HAP-1 (cell line): ENCODE measurements around the gene HOXC5.
A peak's percentile ranks its signal among the peaks of the same experiment; 100 is the strongest.

Experiments used
- DNase-seq, 2 experiments: peaks; one replicate each; pipeline ENCODE4 v3.0.0-alpha.2; 2016 to 2020; ENCODE audit warnings: low spot score in 2 of 2
- H3K27me3 ChIP-seq: fragments of 250-450 bp; sonication (Bioruptor Pico); 2 replicates; pipeline ENCODE4 v1.5.1; 2020; ENCODE audit warnings: low read depth, mild to moderate bottlenecking, moderate library complexity
- H3K36me3 ChIP-seq: fragments of 250-450 bp; sonication (Bioruptor Pico); replicated peaks from 2 replicates; pipeline ENCODE4 v1.5.1; 2020; ENCODE audit warnings: mild to moderate bottlenecking
- H3K4me1 ChIP-seq: fragments of 250-450 bp; sonication (Bioruptor Pico); 2 replicates; pipeline ENCODE4 v1.5.1; 2020; ENCODE audit warnings: mild to moderate bottlenecking
- H3K4me3 ChIP-seq: fragments of 250-450 bp; sonication (Bioruptor Pico); 2 replicates; pipeline ENCODE4 v1.5.1; 2020; ENCODE audit warnings: mild to moderate bottlenecking, moderate library complexity
- H3K9me3 ChIP-seq: fragments of 250-450 bp; sonication (Bioruptor Pico); 2 replicates; pipeline ENCODE4 v1.5.1; 2020; ENCODE audit warnings: mild to moderate bottlenecking, moderate library complexity
- in situ Hi-C: fragments of 300-500 bp; cut with MboI; formaldehyde crosslinking; loops from 3 replicates; pipeline ENCODE4 v1.14.3; 2020; ENCODE audit warnings: low sequenced_read_pairs, inconsistent platforms, mixed read lengths

The HOXC5 gene

DNA sequence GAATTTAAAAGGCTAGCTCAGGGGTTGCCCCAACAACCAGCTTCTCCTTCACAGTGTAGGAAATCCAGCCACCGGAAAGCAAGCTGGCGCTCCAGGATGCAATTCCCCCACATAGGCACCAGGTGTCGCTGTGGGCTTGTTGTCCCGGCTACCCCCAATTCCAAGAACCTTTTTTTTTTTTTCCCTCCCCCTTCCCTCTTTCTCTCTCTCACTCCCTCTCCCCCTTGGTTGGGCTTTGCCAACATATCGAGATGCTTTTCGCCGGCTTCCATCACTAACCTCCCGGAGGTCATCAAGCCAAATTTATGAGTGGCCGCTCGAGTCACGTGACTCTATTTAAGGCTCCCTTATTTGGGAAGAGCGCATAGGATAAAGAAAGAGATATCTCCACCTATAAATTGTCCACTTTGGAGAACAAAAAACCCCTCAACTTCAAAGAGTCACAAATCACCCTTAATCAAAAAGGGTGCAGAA lies at the start of gene HOXC5:
Gene HOXC5, plus strand, starts transcription at position 424 of the 474 bp plus-strand sequence. CDS start 73 bp downstream, outside the sequence.
- in situ Hi-C loops: loop anchor here (5.0 kb wide), 1 partner anchor 160 kb away; no protein-coding TSS in a partner anchor
- Histone ChIP-seq H3K9me3 (no peaks in the 10 kb centered on the region), H3K4me1 (peaks cover 22% of the 10 kb centered on the region), H3K36me3 (no peaks in the 10 kb centered on the region), H3K27me3 (peaks cover 32% of the 10 kb centered on the region), H3K4me3 (peak within 1 kb of the TSS; percentile 22)
- peak; percentile 74 to 86 for DNase-seq

DNA sequence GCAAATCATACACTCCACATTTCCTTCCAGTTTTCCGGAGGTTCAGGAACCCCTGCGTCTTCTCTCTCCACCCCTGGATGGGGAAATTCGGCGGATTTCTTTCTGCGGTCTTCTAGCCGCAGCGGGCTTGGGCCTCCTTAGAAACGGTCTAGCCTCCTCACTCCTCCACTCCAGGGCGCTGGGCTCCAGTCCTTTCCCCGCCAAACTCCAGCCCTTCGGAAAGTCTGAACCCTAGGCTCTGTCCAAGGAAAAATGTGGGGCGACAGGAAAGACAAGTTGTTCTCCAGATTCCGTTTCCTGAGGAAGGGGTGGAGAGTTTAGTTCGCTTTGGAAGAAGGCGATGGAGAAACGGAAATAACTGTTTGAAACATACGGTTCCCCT lies 49.3 kb upstream of the HOXC5 start:
- no peak overlapping the region for H3K4me3 ChIP-seq
- H3K27me3 ChIP-seq: no peaks in the 10 kb centered on the region

DNA sequence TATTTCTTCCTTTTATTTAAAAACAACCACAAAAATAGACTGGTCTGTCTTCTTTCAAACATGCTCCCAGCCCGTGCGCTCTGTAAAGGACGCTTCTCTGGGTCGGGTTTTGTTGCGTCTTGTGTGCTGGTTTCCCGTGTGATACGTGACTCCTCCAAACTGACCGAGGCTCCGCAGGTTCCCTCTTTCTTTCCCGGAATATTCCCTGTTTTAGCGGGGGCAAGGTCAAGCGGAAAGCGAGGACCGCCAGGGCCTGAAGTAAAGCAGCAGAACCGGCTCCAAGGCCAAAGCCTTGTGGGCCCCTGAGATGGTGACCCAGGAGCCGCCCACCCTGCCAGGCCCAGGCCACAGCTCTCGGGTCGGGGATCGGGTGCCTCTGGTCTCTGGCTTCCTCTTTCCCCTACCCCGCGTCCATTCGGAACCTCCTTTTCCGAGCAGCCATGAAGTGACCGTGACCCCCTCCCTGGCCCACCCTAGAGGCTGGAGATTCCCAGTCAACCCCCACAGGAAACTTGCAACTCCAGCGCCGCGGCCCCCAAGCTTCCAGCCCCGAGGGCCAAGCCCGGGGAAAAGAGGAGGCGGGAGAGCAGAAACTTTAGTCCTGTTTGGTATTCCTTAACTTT lies 48.8 kb upstream of the HOXC5 start:
- H3K4me1 ChIP-seq: peaks cover 22% of the 10 kb centered on the region
- in situ Hi-C loops: loop anchor here (25.0 kb wide), 1 partner anchor 378 kb away; the partner anchor contains the start of gene GPR84
- H3K27me3 ChIP-seq: no peaks in the 10 kb centered on the region
- no peak for DNase-seq
- no peaks in the 10 kb centered on the region for H3K9me3 ChIP-seq
- no peaks in the 10 kb centered on the region for H3K36me3 ChIP-seq
- no peak overlapping the region for H3K4me3 ChIP-seq

More for the DNA sequence above, 49.3 kb upstream of the HOXC5 start:
- no peaks in the 10 kb centered on the region for H3K9me3 ChIP-seq
- H3K4me1 ChIP-seq: peaks cover 22% of the 10 kb centered on the region
- in situ Hi-C loops: loop anchor here (25.0 kb wide), 1 partner anchor 379 kb away; the partner anchor contains the start of gene GPR84
- H3K36me3 ChIP-seq: no peaks in the 10 kb centered on the region
- no peak for DNase-seq

DNA sequence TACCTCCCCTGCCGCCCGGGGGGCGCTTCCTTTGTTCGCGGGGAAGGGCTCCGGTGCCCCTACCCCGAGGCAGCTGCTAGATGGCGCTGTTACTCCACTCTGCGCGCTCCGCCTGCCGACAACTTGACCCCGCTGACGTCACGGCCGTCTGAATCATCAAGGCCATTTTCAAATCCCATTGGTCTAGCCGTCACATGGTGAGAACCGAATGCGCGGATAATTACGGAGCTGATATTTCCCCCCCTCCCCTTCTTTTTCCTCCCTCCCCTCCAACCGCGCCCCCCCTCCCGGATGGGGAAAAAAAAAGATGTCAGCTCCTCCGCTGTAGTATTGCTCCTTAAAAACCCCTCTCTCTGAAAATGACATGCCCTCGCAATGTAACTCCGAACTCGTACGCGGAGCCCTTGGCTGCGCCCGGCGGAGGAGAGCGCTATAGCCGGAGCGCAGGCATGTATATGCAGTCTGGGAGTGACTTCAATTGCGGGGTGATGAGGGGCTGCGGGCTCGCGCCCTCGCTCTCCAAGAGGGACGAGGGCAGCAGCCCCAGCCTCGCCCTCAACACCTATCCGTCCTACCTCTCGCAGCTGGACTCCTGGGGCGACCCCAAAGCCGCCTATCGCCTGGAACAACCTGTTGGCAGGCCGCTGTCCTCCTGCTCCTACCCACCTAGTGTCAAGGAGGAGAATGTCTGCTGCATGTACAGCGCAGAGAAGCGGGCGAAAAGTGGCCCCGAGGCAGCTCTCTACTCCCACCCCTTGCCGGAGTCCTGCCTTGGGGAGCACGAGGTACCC lies 47.8 kb upstream of the HOXC5 start, which contains the start of gene HOXC10:
Gene HOXC10, plus strand, starts transcription at position 246 of the 791 bp plus-strand sequence. Its CDS starts 114 bp downstream, at position 360.
- DNase-seq: peak; percentile 90 to 96
- H3K36me3 ChIP-seq: no peaks in the 10 kb centered on the region
- H3K4me3 ChIP-seq: peak within 1 kb of the TSS; percentile 18
- in situ Hi-C loops: loop anchor here (25.0 kb wide), 1 partner anchor 377 kb away; the partner anchor contains the start of gene GPR84
- H3K4me1 ChIP-seq: peaks cover 21% of the 10 kb centered on the region
- 0 out of 2 replicates have a peak, but pooled peaks cover 2% of the 10 kb centered on the region for H3K27me3 ChIP-seq
- H3K9me3 ChIP-seq: no peaks in the 10 kb centered on the region

DNA sequence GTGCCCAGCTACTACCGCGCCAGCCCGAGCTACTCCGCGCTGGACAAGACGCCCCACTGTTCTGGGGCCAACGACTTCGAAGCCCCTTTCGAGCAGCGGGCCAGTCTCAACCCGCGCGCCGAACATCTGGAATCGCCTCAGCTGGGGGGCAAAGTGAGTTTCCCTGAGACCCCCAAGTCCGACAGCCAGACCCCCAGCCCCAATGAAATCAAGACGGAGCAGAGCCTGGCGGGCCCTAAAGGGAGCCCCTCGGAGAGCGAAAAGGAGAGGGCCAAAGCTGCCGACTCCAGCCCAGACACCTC lies 47.2 kb upstream of the HOXC5 start:
- peaks cover 21% of the 10 kb centered on the region for H3K4me1 ChIP-seq

DNA sequence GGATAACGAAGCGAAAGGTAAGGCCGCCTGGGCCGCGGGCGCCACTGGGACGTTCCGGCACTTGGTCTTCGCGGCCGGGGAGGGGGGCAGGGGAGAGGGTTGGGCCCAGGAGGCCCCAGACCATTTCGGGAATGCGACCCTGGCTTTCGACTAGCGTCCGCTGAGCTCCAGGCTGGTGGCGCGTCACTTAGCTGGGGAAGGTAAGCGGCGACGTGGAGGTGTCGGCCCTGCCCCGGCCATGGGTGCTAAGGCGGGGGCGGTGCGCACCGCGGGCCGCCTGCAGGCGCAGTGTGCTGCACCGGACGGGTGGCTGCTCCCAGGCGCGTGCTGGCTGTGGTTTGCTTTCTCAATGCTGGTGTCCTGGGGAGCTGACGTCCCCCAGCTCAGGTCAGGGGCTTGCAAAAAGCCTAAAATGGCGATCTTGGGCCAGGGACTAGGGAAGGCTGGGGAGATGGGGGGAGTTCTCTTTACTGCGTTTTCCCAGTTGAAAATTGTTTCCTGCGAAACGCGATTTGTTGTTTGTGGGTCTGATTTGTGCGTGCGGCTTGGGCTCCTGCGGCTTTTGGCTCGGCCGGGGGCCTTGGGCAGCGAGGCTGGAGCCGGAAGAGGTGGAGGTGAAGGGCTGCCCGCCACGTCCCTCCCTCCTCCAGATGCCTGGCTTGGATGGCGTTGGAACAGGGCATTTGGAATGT lies 46.7 kb upstream of the HOXC5 start:
- Histone ChIP-seq H3K27me3 (0 out of 2 replicates have a peak, but pooled peaks cover 2% of the 10 kb centered on the region), H3K4me3 (peak overlapping the region; percentile 14), H3K9me3 (no peaks in the 10 kb centered on the region), H3K4me1 (peaks cover 21% of the 10 kb centered on the region), H3K36me3 (no peaks in the 10 kb centered on the region)
- in situ Hi-C loops: loop anchor here (25.0 kb wide), 1 partner anchor 376 kb away; the partner anchor contains the start of gene GPR84
- DNase-seq: no peak

More for the DNA sequence above, 47.2 kb upstream of the HOXC5 start:
- Histone ChIP-seq H3K27me3 (0 out of 2 replicates have a peak, but pooled peaks cover 2% of the 10 kb centered on the region), H3K9me3 (no peaks in the 10 kb centered on the region), H3K36me3 (no peaks in the 10 kb centered on the region), H3K4me3 (peak overlapping the region; percentile 14)
- no peak for DNase-seq
- in situ Hi-C loops: loop anchor here (25.0 kb wide), 1 partner anchor 377 kb away; the partner anchor contains the start of gene GPR84

DNA sequence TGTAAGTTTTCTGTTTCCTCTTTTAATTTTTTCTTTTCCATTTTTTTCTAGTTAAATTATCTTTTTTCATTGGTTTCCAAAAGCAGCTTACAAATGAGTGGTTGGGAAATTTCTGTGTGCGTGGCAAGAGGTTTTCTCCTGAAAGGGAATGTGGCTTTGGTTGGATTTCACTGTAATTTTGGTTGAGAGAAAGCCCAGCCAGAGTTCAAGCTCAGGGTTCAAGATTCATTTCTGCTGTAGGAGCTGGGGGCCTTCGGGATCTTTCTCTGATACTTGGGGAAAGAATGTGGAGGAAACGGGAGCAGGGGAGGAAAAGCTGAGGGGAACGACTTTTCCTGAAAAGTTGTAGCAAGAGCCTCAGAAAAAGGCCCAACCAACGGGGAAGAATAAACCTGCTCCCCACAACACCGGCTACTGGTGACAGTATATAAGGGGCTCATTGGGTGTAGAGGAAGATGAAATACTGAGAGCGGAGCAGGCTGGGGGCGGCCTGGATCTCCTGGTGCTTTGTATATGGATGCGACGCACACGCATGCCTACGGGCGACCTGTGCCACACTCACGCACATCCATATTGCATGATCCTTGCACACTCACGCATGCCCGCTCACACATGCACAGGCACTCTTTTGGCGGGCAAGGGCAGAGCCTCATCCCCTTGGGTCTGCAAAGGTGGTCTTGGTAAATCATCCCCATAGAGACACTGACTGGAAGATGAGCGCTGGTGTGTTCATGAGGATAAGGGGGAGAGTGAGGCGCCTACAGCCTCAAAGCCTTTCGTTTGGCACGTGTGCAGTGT lies 46.0 kb upstream of the HOXC5 start:
- peaks cover 21% of the 10 kb centered on the region for H3K4me1 ChIP-seq
- no peak for DNase-seq
- H3K9me3 ChIP-seq: no peaks in the 10 kb centered on the region
- H3K36me3 ChIP-seq: no peaks in the 10 kb centered on the region
- 0 out of 2 replicates have a peak, but pooled peaks cover 2% of the 10 kb centered on the region for H3K27me3 ChIP-seq
- H3K4me3 ChIP-seq: peak overlapping the region; percentile 14
- in situ Hi-C loops: loop anchor here (25.0 kb wide), 1 partner anchor 375 kb away; the partner anchor contains the start of gene GPR84

DNA sequence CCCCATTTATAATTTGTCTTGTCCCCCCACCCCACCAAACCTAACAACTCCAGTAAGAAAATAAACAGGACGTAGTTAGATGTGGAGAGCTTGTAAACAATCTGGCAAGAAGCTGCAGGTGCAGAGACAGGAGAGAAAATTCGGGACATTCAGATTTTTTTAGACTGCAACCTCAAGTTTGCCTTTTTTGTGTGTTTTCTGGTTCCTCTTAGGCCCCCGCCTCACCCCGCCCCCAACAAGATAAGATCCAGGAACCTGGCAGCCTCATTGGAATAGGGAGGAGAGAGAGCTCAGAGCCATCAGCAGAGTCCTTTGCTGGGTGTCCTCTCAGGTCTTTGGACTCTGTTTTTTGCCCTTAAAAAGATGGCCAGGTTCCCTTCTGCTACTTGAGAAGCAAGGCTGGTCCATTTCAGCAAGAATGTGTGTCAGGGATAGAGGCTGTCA lies 45.0 kb upstream of the HOXC5 start:
- peaks cover 21% of the 10 kb centered on the region for H3K4me1 ChIP-seq
- no peaks in the 10 kb centered on the region for H3K36me3 ChIP-seq
- DNase-seq: no peak
- H3K9me3 ChIP-seq: no peaks in the 10 kb centered on the region
- 0 out of 2 replicates have a peak, but pooled peaks cover 2% of the 10 kb centered on the region for H3K27me3 ChIP-seq
- in situ Hi-C loops: loop anchor here (25.0 kb wide), 1 partner anchor 374 kb away; the partner anchor contains the start of gene GPR84
- no peak overlapping the region for H3K4me3 ChIP-seq

DNA sequence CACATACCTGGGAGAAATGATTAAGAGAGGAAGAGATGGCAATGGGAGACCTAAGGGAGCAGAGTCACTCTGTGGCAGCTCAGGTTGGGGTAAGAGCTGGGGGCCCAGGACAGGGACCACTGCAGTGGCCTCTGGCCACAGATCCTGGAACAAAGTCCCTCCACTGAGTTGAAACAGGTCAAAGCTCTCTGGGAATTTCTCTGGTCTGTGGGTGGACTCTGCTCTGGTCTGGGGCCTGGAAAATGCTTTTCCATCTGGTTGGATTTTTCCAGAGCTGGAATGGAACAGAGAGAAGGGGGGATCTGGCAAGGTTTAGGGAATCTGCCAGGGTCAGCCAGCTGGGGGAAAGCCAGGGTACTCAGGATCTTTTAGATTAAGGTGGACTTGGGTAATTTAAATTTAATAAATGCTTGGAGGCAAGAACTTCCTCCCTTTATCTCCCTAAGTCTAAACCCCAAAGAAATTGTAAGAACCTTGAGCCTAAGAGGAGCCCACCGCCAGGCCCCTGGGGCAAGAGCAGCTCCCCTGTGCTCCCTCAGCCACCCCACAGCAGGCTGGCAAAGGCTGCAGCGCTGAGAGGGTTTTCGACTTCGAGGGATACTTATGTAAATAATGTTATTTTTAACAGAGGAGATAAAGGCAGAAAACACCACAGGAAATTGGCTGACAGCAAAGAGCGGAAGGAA lies 44.2 kb upstream of the HOXC5 start:
- H3K9me3 ChIP-seq: no peaks in the 10 kb centered on the region
- H3K27me3 ChIP-seq: 0 out of 2 replicates have a peak, but pooled peaks cover 2% of the 10 kb centered on the region
- in situ Hi-C loops: loop anchor here (25.0 kb wide), 1 partner anchor 374 kb away; the partner anchor contains the start of gene GPR84
- no peak for DNase-seq
- no peaks in the 10 kb centered on the region for H3K36me3 ChIP-seq
- peaks cover 21% of the 10 kb centered on the region for H3K4me1 ChIP-seq
- no peak overlapping the region; the same call in 1 of the 2 replicates for H3K4me3 ChIP-seq

DNA sequence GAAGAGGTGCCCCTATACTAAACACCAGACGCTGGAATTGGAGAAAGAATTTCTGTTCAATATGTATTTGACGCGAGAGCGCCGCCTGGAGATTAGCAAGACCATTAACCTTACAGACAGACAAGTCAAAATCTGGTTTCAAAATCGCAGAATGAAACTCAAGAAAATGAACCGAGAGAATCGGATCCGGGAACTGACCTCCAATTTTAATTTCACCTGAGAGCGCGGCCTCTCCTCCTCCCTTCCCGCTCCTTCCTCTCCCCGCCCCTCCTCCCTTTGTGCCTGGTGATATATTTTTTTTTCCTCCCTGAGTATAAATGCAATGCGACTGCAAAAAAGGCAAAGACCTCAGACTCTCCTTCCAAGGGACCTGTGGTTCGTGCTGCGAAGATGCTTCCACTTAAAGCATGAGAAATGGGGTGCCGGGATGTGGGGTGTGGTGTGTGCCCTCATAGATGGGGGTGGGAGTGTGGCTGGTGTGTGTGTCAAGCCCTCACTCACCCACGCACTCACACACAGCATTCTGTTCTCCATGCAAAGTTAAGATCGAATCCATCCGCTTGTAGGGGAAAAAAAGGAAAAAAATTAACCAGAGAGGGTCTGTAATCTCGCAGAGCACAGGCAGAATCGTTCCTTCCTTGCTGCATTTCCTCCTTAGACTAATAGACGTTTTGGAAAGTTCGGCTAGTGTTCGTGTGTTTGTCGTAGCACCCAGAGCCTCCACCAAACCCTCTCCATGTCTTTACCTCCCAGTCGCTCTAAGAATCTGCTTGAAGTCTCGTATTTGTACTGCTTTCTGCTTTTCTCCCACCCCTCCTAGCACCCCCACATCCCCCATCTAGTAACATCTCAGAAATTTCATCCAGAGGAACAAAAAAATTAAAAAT lies 43.4 kb upstream of the HOXC5 start:
- in situ Hi-C loops: loop anchor here (25.0 kb wide), 1 partner anchor 373 kb away; the partner anchor contains the start of gene GPR84
- H3K36me3 ChIP-seq: no peaks in the 10 kb centered on the region
- DNase-seq: peak; percentile 74 to 75
- 0 out of 2 replicates have a peak, but pooled peaks cover 2% of the 10 kb centered on the region for H3K27me3 ChIP-seq
- H3K4me3 ChIP-seq: peak overlapping the region; percentile 15
- H3K9me3 ChIP-seq: no peaks in the 10 kb centered on the region
- H3K4me1 ChIP-seq: peaks cover 18% of the 10 kb centered on the region
